HL-60 (cell line): ENCODE data around the gene LIPF.

Experiments
- DNase-seq, 2 experiments: peaks; one replicate each; pipeline ENCODE4 v3.0.0-alpha.2; 2010 to 2020; ENCODE audit warnings: low read depth in 1 of 2, low spot score in 1 of 2
- H3K27ac ChIP-seq: fragments of 250-450 bp; sonication (Bioruptor Pico); replicated peaks from 2 replicates; pipeline ENCODE4 v1.5.1; 2020; ENCODE audit warnings: mild to moderate bottlenecking, moderate library complexity
- H3K27me3 ChIP-seq: fragments of 250-450 bp; sonication (Bioruptor Pico); 2 replicates; pipeline ENCODE4 v1.5.1; 2021; ENCODE audit warnings: mild to moderate bottlenecking, moderate library complexity; ENCODE audit not compliant: insufficient read depth, poor library complexity, severe bottlenecking
- H3K4me3 ChIP-seq: replicated peaks from 2 replicates; pipeline ENCODE4 v1.5.1; 2011; ENCODE audit warnings: mild to moderate bottlenecking, control low read depth, low read length; ENCODE audit not compliant: insufficient read depth
- GABPA ChIP-seq: IDR thresholded peaks from 2 replicates; pipeline ENCODE4 v1.6.1; 2012; ENCODE audit warnings: low read depth
- POLR2AphosphoS5 ChIP-seq: IDR thresholded peaks from 2 replicates; pipeline ENCODE4 v1.6.1; 2012; ENCODE audit warnings: low read depth
- SPI1 ChIP-seq: IDR thresholded peaks from 2 replicates; pipeline ENCODE4 v1.6.1; 2012; ENCODE audit warnings: low read depth, mild to moderate bottlenecking, borderline replicate concordance
- TF ChIP-seq, protein P1 (sequence below): IDR thresholded peaks from 2 replicates; pipeline ENCODE4 v1.6.1; 2012; ENCODE audit warnings: low read depth; ENCODE audit not compliant: insufficient replicate concordance
- TF ChIP-seq, protein P2 (sequence below): IDR thresholded peaks from one replicate; pipeline ENCODE4 v1.5.1; 2011; ENCODE audit warnings: low read length, control low read depth, inconsistent platforms; ENCODE audit not compliant: insufficient read depth

Gene LIPF

DNA sequence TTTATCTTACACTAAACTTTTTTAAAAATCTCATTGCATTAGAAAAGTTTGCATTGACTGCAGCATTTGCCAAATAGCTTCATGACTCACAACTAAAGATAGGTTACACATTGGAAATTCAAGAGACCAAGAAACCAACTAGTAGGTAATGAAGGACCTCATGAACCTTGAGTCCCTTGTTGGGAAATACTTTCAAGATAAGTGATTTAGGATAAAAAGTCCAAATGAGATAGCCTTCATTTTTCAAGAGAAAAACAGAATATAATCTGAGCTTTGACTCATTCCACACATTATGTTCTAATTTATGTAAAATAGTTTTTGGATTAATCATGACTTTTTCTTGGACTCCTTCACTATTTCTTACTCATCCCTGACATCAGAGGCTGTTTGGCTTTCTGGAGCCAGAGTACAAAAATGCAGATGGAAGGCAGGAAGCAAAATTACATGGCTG lies 13.1 kb upstream of the LIPF start:
- TF ChIP-seq POLR2AphosphoS5: no peak
- TF ChIP-seq SPI1: no peak
- TF ChIP-seq, protein P1, sequence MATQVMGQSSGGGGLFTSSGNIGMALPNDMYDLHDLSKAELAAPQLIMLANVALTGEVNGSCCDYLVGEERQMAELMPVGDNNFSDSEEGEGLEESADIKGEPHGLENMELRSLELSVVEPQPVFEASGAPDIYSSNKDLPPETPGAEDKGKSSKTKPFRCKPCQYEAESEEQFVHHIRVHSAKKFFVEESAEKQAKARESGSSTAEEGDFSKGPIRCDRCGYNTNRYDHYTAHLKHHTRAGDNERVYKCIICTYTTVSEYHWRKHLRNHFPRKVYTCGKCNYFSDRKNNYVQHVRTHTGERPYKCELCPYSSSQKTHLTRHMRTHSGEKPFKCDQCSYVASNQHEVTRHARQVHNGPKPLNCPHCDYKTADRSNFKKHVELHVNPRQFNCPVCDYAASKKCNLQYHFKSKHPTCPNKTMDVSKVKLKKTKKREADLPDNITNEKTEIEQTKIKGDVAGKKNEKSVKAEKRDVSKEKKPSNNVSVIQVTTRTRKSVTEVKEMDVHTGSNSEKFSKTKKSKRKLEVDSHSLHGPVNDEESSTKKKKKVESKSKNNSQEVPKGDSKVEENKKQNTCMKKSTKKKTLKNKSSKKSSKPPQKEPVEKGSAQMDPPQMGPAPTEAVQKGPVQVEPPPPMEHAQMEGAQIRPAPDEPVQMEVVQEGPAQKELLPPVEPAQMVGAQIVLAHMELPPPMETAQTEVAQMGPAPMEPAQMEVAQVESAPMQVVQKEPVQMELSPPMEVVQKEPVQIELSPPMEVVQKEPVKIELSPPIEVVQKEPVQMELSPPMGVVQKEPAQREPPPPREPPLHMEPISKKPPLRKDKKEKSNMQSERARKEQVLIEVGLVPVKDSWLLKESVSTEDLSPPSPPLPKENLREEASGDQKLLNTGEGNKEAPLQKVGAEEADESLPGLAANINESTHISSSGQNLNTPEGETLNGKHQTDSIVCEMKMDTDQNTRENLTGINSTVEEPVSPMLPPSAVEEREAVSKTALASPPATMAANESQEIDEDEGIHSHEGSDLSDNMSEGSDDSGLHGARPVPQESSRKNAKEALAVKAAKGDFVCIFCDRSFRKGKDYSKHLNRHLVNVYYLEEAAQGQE: no peak
- no peak for TF ChIP-seq GABPA
- TF ChIP-seq, protein P2, sequence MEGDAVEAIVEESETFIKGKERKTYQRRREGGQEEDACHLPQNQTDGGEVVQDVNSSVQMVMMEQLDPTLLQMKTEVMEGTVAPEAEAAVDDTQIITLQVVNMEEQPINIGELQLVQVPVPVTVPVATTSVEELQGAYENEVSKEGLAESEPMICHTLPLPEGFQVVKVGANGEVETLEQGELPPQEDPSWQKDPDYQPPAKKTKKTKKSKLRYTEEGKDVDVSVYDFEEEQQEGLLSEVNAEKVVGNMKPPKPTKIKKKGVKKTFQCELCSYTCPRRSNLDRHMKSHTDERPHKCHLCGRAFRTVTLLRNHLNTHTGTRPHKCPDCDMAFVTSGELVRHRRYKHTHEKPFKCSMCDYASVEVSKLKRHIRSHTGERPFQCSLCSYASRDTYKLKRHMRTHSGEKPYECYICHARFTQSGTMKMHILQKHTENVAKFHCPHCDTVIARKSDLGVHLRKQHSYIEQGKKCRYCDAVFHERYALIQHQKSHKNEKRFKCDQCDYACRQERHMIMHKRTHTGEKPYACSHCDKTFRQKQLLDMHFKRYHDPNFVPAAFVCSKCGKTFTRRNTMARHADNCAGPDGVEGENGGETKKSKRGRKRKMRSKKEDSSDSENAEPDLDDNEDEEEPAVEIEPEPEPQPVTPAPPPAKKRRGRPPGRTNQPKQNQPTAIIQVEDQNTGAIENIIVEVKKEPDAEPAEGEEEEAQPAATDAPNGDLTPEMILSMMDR: no peak
- no peak overlapping the region for H3K27ac ChIP-seq

DNA sequence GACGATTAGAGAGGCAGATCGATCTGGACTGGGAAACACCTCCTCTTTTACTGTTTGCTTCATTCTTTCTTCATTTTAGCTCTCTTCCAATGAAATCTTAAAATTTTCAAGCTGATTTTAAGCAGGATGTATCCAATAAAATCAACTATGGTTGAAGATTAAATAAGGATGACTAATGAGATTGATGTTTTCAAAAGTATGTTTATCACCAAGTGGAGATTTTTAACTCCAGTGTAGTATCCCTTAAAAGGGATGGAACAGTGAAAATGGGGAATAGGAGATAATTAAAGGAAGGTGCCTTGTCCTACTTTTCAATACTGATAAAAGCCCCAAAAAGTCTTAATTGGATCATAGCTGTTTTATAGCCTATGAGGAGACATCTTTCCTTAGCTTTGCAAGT lies 11.6 kb upstream of the LIPF start:
- no peak overlapping the region for H3K27ac ChIP-seq
- no peaks in the 10 kb centered on the region for H3K27me3 ChIP-seq
- no peak for TF ChIP-seq POLR2AphosphoS5
- TF ChIP-seq, protein P2: no peak
- no peak for TF ChIP-seq GABPA
- no peak for TF ChIP-seq SPI1
- TF ChIP-seq, protein P1: no peak
- no peak overlapping the region for H3K4me3 ChIP-seq
- DNase-seq: no peak

More for the DNA sequence above, 13.1 kb upstream of the LIPF start:
- no peak for DNase-seq
- Histone ChIP-seq H3K27me3 (no peaks in the 10 kb centered on the region), H3K4me3 (no peak overlapping the region)

DNA sequence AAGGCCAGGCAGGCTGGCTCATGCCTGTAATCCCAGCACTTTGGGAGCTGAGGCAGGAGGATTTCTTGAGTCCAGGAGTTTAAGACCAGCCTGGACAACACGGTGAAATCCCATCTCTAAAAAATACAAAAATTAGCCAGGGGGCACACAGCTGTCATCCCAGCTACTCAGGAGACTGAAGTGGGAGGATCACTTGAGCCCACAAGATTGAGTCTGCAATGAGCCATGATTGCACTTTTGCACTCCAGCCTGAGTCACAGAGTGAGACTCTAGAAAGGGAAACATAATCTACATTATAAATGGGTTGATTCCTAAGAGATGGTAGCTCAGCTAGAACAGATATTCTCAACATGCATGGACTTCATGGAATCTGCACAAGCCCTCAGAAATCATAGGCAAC lies 6.3 kb upstream of the LIPF start:
- H3K27ac ChIP-seq: no peak overlapping the region
- H3K27me3 ChIP-seq: no peaks in the 10 kb centered on the region
- no peak overlapping the region for H3K4me3 ChIP-seq
- no peak for DNase-seq
- TF ChIP-seq, protein P1: no peak
- TF ChIP-seq GABPA (no peak), POLR2AphosphoS5 (no peak), SPI1 (no peak)
- TF ChIP-seq, protein P2: no peak
